GM18870 (cell line): ENCODE measurements around the gene ATP6V1E1.

ENCODE experiments used
- ATAC-seq: cut with Tn5 transposase; IDR thresholded peaks from one replicate; pipeline ENCODE4 v1.9.1; 2021; ENCODE audit warnings: moderate library complexity; ENCODE audit not compliant: unreplicated experiment

The ATP6V1E1 gene

GRCh38 chr22:17548756-17549035, 79.9 kb downstream of the ATP6V1E1 start:
- no peak for ATAC-seq

- no peak for ATAC-seq
These were observed 80.4 kb downstream of the ATP6V1E1 start for GRCh38 chr22:17548010-17548755.

- ATAC-seq = no peak
These were observed 86.1 kb downstream of the ATP6V1E1 start for GRCh38 chr22:17542452-17542851.
